Heart right ventricle (tissue), 16 donors: ENCODE data around the gene ANO9. TPM values are rescaled to one million over a fixed set of nuclear protein-coding genes. Genes with fewer than 3 reads are reported as not detected.
"Not testable (repeated sequence)": the region's sequence is repeated elsewhere in the genome, so short reads cannot be mapped to it uniquely, and the experiment has no call there.

Source experiments
- ATAC-seq, 8 donors: fragments of 200-7000 bp; cut with Tn5 transposase; one replicate each; pipeline ENCODE4 v1.9.1; 2020; ENCODE audit warnings: mild to moderate bottlenecking in 8 of 8, moderate library complexity in 8 of 8, moderate number of reproducible peaks in 1 of 8
- DNase-seq, 2 donors: peaks; one replicate each; pipeline ENCODE4 v3.0.0-alpha.2; 2020
- H3K27ac ChIP-seq, 10 donors: fragments of 200-600 bp; sonication (generic) in 2 of 10; one replicate each; pipeline versions ENCODE4 v1.5.0 to v1.8.0; 2020 to 2022; ENCODE audit warnings: mild to moderate bottlenecking in 3 of 10
- H3K27me3 ChIP-seq, 7 donors: fragments of 200-600 bp; one replicate each; pipeline ENCODE4 v1.8.0; 2021 to 2022; ENCODE audit warnings: mild to moderate bottlenecking in 2 of 7
- H3K36me3 ChIP-seq, 9 donors: fragments of 200-600 bp; sonication (generic) in 1 of 9; one replicate each; pipeline versions ENCODE4 v1.5.0 to v1.8.0; 2020 to 2022; ENCODE audit warnings: mild to moderate bottlenecking in 2 of 9
- H3K4me1 ChIP-seq, 9 donors: fragments of 200-600 bp; sonication (generic) in 1 of 9; one replicate each; pipeline versions ENCODE4 v1.5.0 to v1.8.0; 2020 to 2022; ENCODE audit warnings: mild to moderate bottlenecking in 4 of 9
- H3K4me3 ChIP-seq, 10 donors: fragments of 200-600 bp; sonication (generic) in 2 of 10; one replicate each; pipeline versions ENCODE4 v1.5.0 to v1.8.0; 2020 to 2022; ENCODE audit warnings: mild to moderate bottlenecking in 7 of 10, moderate library complexity in 2 of 10
- H3K9me3 ChIP-seq, 11 donors: fragments of 200-600 bp in 10 of 11; sonication (generic) in 2 of 11; one replicate each; pipeline versions ENCODE4 v1.5.0 to v1.8.0; 2013 to 2022; ENCODE audit warnings: mild to moderate bottlenecking in 2 of 11, control low read depth in 1 of 11, moderate library complexity in 1 of 11
- CTCF ChIP-seq, 9 donors: fragments of 200-600 bp; sonication (generic) in 2 of 9; IDR thresholded peaks; one replicate each; pipeline versions ENCODE4 v1.5.0 to v1.8.0; 2021 to 2022; ENCODE audit warnings: antibody characterized with exemption in 9 of 9, mild to moderate bottlenecking in 5 of 9, moderate library complexity in 1 of 9
- WGBS, 2 donors: extraction: QIAGEN DNeasy Blood & Tissue Kit; methylation state at CpG; one replicate each; pipeline ENCODE4 v1.1.7; 2013; ENCODE audit warnings: inconsistent platforms in 1 of 2; 5-methylcytosine and 5-hydroxymethylcytosine counted together
- intact Hi-C, 10 donors: fragments of 100-400 bp; cut with DNase I; formaldehyde crosslinking; loops; one replicate each; pipeline versions ENCODE4 v1.11.1 to v1.14.2; 2022
- polyA plus RNA-seq, 2 donors: library from polyadenylated mRNA; stranded (reverse); fragments of 200-250 nt; gene quantifications; one replicate each; pipeline ENCODE4 v1.2.3, GENCODE V29; 2013
- total RNA-seq, 10 donors: library from RNA; stranded (reverse); fragmentation: NEBNext Ultra II Directional in 3 of 10; extraction: Animal tissue kit (Norgen Biotek cat#: 25700) in 3 of 10; gene quantifications; one replicate each; pipeline versions ENCODE4 v1.2.1 to v1.2.4, GENCODE V29; 2021 to 2023
- donor health status: Arrhythmogenic right ventricular cardiomyopathy.
- donor health status: ischemic (EF 13 %, LVEDD 7.1; RV severe dilation, severe dysfunction).
- donor health status: healthy with polysubstance abuse.
- donor health status: DM: no; HTN: yes; CAD: no.
- donor health status: DM: no; HTN: no; CAD: no.
- donor health status: ischemic (EF 25% LVEDD 6.9; RV normal size, moderate dysfunction).
- donor health status: ischemic (EF 25% LVEDD 5.7; RV mildly dilated, moderate dysfunction).
- donor health status: healthy.
- donor health status: DM: yes; HTN: yes; CAD: no.
- donor health status: Ischemic cardiomyopathy.
- donor health status: ischemic (EF 35%, LVEDD 5.7; RV mildly dilated, moderate dysfunction).
- donor health status: nonischemic (EF 11% LVEDD 7.7; RV severe dilation, severe dysfunction).
- donor health status: DM: yes; HTN: yes; CAD: no.
- donor health status: PGD.
- donor health status: ischemic (EF 29% LVEDD 5.4; RV normal size, mild dysfunction).
- donor health status: nonischemic (EF 23%, LVEDD 6.1; RV moderate dilation, normal function).

ANO9 gene
- total and polyA plus RNA-seq, 12 donors: 0.05 to 2.3 (median 0.19) TPM; not detected in 4

GRCh38 chr11:413120-414081, 28.4 kb downstream of the ANO9 start:
- ATAC-seq: no peak
- Histone ChIP-seq H3K27ac (peak overlapping the region in 1 of 10 donors; percentile 20), H3K27me3 (peaks cover 9 to 37% (median 32%) of the 10 kb centered on the region in 7 donors), H3K9me3 (no peaks in the 10 kb centered on the region), H3K4me3 (peak overlapping the region in 3 of 10 donors; percentile 2 to 24 (median 8)), H3K4me1 (peaks cover 0 to 35% (median 12%) of the 10 kb centered on the region in 9 donors), H3K36me3 (no peaks in the 10 kb centered on the region)
- intact Hi-C loops: no loop called here
- no peak for TF ChIP-seq CTCF (IDR thresholded peaks at IDR 0.05)
- peak in 1 of 2 donors; percentile 5 for DNase-seq
- WGBS, 2 donors: 48 to 59% methylated on average over 13 of the region's 14 CpGs

- peaks cover 9 to 30% (median 25%) of the 10 kb centered on the region in 7 donors for H3K27me3 ChIP-seq
- DNase-seq (no peak), ATAC-seq (no peak)
- peaks cover 1 to 36% (median 13%) of the 10 kb centered on the region in 9 donors for H3K4me1 ChIP-seq
- no peaks in the 10 kb centered on the region for H3K9me3 ChIP-seq
- WGBS, 2 donors: 81 to 84% methylated on average over 13 to 15 of the region's 15 CpGs
- H3K27ac ChIP-seq: no peak overlapping the region
- intact Hi-C loops: no loop called here
- H3K4me3 ChIP-seq: peak overlapping the region in 2 of 10 donors; percentile 2 to 24
- TF ChIP-seq CTCF (IDR thresholded peaks at IDR 0.05): no peak
- no peaks in the 10 kb centered on the region for H3K36me3 ChIP-seq
Measured at GRCh38 chr11:412641-413119, 29.1 kb downstream of the ANO9 start.

GRCh38 chr11:411520-411919, 30.3 kb downstream of the ANO9 start:
- intact Hi-C loops, H3K4me3 ChIP-seq, H3K36me3 ChIP-seq, DNase-seq, H3K27ac ChIP-seq, H3K9me3 ChIP-seq, ATAC-seq: not testable (repeated sequence)
- WGBS, 2 donors: 81 to 84% methylated on average over 9 of the region's 11 CpGs
- H3K27me3 ChIP-seq: peaks cover 6 to 18% (median 13%) of the 10 kb centered on the region in 7 donors
- H3K4me1 ChIP-seq: peaks cover 1 to 35% (median 11%) of the 10 kb centered on the region in 9 donors

GRCh38 chr11:410711-411110, 31.1 kb downstream of the ANO9 start:
- DNase-seq, H3K4me3 ChIP-seq, H3K36me3 ChIP-seq, H3K9me3 ChIP-seq, ATAC-seq, H3K27ac ChIP-seq, intact Hi-C loops, H3K27me3 ChIP-seq: not testable (repeated sequence)
- WGBS, 2 donors: 87 to 91% methylated on average over 13 of the region's 13 CpGs
- H3K4me1 ChIP-seq: peaks cover 6 to 35% (median 16%) of the 10 kb centered on the region in 9 donors

- intact Hi-C loops: loop anchor here in 6 of 10 donors (5.0 to 10.0 kb wide), 6 partner anchors 37 to 203 kb away; partner anchors contain the start of genes BET1L (in 1 of the 6), RIC8A (in 1 of the 6) and RNH1 (in 1 of the 6)
- no peak for ATAC-seq
Measured at GRCh38 chr11:409600-410483, 32.0 kb downstream of the ANO9 start.

More at GRCh38 chr11:409600-410483, 32.0 kb downstream of the ANO9 start:
- TF ChIP-seq CTCF (IDR thresholded peaks at IDR 0.05): no peak
- Histone ChIP-seq H3K36me3 (no peaks in the 10 kb centered on the region), H3K27ac (no peak overlapping the region), H3K27me3 (peaks cover 0 to 5% (median 0%) of the 10 kb centered on the region in 7 donors), H3K4me1 (peaks cover 6 to 32% (median 18%) of the 10 kb centered on the region in 9 donors), H3K9me3 (no peaks in the 10 kb centered on the region), H3K4me3 (no peak overlapping the region)
- WGBS, 2 donors: 67 to 74% methylated on average over 18 of the region's 18 CpGs
- DNase-seq: no peak
